GM21717 (cell line): ENCODE data around the gene ITGB3.
A peak's percentile ranks its signal among the peaks of the same experiment; 100 is the strongest.

ENCODE experiments used
- ATAC-seq: cut with Tn5 transposase; IDR thresholded peaks from one replicate; pipeline ENCODE4 v1.9.1; 2021; ENCODE audit warnings: mild to moderate bottlenecking, moderate library complexity; ENCODE audit not compliant: unreplicated experiment

The ITGB3 gene

DNA sequence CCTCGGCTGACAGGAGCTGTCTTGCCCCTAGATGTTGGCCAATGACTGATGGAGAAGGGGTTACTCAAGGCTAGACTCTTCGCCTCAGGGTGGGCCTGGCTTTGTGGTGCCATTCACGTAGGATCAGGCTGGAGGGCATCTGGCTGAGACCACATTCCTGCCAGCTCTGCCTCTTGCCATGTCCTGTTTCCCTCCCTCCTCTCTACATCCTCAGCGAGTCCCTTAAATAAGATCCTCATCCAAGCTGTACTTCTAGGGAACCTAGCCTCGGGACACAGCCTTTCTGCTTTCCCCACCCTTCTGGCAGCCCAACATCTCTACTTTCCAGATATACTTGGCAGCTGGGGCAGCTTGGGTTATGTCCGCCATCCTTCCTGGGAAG is 42.2 kb downstream of the ITGB3 start:
- ATAC-seq: no peak

DNA sequence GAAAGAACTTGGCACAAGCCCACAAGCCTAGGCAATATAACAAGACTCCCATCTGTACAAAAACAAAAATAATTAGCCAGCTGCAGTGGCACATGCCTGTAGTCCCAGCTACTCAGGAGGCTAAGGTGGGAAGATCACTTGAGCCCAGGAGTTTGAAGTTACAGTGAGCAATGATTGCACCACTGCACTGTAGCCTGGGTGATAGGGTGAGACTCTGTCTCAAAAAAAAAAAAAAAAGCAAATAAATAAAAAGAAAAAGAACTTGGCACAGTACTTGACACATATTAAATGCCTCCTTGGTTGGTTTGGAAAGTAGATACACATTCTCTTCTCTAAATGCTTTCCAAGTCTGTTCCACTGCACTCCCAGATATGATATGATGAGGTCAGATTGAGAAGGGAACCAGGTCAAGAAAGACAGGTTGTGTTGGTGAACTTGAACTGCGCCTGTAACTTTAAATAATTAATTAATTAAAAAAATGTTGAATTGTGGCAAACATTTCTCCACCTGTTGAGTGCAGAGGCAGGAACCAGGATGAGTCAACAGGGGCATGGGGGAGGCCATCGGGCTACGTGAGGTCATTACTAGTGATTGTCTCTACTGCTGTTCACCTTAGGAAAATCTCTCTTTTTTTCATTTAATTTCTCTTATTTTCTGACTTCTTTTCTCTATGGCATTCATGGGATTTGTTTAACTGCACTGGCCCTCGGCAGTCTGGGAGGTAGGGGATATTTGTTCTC is 44.2 kb downstream of the ITGB3 start:
- ATAC-seq: no peak

DNA sequence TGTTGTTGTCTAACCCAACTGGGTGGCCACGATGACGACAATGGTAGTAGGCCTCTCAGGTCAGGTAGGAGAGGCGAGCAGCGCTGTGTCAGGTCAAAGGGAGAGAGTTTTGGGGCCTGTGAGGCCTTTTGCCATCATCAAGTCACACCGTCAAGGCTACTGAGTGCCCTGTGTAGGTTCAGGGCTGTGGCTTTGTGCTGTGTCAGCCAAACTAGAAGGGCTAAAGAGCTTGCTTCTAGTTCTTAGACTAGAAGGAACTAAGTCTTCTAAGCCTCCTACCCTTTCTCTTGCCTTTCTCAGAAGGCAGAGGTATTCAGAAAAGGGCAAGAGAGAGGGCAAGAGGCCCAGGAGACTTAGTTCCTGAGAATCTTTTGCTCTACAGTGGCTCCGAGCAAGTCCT is 45.1 kb downstream of the ITGB3 start:
- no peak for ATAC-seq

DNA sequence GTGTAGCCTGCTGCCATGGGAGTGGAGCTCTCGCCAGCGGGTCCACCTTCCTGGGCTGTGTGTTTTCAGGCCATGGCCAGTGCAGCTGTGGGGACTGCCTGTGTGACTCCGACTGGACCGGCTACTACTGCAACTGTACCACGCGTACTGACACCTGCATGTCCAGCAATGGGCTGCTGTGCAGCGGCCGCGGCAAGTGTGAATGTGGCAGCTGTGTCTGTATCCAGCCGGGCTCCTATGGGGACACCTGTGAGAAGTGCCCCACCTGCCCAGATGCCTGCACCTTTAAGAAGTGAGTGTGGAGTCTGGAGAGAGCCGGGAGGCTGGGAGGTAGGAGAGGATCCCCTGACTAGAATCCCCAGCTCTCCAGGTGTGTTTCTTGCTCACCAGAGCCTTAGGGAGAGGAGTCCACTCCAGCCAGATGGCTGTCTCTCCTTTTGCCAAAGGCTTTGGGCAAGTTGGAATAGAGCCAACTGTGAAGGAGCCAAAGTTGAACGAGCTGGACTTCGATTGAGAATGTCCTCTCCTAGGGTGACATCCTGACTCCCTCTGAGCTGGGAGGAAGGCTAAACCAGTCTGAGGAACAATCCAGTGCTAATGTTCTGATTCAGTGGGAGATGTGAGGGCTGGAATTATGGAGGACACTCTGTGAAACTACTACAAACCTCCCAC is 45.7 kb downstream of the ITGB3 start:
- ATAC-seq: no peak

DNA sequence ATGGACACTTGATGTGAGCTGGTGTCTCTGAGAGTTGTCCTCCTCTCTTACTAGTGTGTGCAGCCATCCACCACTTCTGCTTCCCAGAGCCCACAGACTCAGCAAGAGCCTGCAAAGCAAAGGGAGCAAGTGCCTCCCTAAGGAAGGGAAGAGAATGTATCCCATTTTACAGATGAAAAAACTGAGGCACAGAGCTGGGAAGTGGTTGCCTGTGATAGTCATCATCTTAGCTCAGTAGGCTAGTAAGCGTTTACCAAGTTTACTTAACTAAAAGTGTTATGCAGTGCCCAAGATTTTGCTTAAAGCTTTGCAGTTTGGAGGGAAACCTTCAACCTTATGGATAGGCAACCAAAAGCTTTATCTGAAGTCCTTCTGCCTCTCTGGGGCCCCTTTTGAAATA is 47.1 kb downstream of the ITGB3 start:
- no peak for ATAC-seq

DNA sequence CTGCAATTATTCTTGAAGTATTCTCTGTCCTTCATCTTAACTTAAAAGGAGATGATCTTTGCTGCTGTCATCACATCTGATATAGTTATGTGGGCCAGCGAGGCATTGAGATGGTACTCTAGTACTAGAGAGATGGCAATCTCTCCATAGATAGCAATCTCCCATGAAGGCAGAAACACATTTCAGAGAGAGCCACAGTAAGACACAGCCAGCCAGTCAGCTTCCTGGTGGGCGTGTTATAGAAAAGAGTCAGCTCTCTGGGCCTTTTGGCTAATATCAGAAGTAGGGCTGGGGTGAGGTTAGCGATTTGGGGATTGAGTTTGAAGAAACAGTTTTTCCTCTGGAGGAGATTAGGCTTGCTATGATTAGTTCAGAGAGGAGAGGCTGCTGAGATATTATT is 47.5 kb downstream of the ITGB3 start:
- no peak for ATAC-seq

DNA sequence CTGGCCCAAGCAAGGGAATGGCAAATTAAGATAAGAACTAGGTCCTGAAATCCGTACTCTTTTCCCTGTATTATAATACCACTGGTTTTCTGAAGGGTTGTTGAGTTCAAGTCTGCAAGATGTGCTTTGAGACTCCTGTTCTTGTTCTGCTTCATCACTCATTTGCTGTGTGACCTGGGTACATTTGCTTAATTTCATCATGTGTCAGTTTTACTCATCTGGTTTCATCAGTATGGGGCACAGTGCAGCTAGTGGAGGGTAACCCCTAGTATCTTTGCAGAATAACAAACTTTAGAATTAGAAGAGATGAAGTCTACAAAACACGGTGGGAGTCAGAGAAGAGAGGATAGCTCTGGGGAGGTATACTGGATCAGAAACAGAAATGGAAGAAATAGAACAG is 48.2 kb downstream of the ITGB3 start:
- no peak for ATAC-seq

DNA sequence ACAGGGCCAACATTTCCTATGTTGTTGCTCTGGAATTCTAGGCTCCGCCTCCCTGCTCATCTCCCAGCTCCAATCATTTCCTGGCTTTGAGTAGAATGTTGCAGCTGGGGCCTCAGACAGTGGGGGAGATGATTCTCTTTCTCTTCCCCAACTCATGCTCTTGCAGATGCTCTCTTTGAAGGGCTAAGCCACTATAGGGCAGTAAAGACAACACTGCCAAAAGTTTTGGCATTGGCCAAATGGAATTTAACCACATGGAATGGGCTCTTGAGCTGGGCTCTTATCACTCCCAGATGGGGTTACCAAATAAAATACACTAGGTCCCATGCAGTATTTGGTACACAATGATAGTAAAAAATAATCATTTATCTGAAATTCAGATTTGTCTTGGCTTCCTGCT is 50.6 kb downstream of the ITGB3 start:
- no peak for ATAC-seq

DNA sequence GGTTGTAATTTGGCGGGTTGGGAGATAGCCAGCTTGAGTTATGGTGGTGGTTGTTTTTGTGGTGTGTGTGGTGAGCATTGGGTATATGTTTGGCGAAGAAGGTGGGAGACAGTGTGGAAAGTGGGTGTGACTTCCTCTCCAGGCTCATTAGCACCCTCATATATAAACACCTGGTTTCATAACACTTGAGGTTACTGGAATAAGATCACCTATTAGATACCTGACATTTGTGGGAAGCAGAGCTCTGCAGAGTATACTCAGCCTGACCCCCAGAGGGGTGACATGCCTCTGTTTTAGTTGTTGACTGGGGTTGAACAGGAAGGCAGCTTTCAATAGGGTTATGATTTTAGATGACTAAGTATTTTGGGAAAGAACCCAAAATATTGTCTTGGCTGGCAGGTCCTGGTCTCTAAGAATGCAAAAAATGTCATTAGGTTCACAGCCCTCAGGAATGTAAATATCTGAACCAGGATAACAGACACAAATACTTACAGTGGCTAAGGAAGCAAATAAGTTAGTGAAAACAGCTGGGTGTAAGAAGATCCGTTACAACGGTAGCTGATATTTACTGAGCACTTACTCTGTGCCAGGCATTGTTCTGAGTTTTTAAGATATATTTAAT is 51.8 kb downstream of the ITGB3 start:
- ATAC-seq: no peak

DNA sequence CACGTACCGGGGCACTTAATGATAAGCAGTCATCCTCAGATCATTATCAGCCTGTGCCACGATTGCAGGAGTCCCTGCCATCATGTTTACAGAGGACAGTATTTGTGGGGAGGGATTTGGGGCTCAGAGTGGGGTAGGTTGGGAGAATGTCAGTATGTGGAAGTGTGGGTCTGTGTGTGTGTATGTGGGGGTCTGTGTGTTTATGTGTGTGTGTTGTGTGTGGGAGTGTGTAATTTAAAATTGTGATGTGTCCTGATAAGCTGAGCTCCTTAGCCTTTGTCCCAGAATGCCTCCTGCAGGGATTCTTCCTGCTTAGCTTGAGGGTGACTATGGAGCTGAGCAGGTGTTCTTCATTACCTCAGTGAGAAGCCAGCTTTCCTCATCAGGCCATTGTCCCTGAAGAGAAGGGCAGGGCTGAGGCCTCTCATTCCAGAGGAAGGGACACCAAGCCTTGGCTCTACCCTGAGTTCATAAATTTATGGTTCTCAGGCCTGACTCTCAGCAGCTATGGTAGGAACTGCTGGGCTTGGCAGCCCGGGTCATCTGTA is 56.6 kb downstream of the ITGB3 start:
- no peak for ATAC-seq

DNA sequence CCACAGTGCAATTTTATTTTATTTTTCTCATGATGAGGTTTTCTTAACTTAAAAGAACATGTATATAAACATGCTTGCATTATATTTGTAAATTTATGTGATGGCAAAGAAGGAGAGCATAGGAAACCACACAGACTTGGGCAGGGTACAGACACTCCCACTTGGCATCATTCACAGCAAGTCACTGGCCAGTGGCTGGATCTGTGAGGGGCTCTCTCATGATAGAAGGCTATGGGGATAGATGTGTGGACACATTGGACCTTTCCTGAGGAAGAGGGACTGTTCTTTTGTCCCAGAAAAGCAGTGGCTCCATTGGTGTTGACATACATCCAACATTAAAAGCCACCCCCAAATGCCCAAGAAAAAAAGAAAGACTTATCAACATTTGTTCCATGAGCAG is 57.8 kb downstream of the ITGB3 start:
- ATAC-seq: no peak

DNA sequence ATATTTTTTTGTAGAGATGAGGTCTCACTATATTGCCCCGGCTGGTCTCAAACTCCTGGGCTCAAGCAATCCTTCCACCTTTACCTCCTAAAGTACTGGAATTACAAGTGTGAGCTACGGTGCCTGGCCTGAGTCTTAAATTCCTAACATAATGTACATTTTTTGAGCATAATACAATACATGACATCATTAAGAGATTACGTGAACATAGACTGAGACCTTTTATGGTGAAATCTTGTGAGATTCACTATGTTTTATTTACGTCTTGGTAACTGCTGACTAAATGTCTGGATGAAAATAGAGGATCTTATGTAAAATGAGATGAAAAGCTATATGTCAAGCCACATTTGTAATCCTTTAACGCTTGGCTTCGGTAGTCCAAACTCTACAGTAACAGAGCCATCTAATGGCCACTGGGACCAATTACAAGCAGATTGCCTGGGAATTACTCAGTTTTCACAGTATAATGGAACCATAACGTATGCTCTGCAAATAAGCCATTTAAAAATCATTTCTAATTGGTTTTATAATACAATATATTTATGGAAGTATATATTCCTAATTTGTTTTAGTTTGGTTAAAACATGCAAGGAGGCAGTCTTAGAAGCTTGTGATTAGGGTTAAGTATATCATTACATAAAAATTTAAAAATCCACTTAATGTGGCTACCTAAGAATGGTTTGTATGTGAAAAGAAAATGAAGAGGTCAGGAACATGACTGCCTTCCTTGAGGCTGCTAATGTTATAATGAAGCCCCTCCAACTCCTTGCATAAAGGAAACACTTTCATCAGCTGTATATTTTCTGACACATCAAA is 62.0 kb downstream of the ITGB3 start:
- no peak for ATAC-seq

DNA sequence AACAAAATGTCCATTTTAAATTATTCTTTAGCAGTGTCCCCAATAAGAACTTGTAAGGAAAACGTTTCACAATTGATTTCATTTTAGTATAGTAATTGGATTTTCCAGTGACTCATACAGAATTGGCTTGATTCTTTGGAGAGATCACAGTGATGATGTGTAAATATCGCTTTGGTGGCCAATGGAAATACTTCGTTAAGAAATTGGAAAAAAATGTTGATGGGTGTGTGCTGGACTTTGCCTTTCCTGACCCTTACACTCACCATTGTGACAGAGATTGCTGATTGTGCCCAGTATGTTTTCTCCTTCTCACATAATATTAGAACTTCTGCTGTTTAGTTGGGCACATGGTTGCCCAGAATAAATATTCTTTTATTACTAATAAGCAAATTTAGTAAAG is 62.7 kb downstream of the ITGB3 start:
- no peak for ATAC-seq

DNA sequence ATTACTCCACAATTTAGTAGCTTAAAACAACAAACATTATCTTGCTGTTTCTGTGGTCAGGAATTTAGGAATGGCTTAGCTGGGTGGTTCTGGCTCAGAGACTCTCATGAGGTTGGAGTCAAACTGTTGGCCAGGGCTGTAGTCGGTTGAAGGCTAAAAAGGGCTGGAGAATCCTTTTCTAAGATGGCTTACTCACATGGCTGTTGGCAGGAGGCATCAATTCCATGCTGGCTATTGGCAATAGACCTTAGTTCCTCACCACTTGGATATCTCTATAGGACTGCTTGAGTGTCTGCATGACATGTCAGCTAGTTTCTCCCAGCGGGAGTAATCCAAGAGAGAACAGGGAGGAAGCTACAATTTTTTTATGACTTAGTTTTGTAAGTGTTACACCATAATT is 63.5 kb downstream of the ITGB3 start:
- no peak for ATAC-seq

DNA sequence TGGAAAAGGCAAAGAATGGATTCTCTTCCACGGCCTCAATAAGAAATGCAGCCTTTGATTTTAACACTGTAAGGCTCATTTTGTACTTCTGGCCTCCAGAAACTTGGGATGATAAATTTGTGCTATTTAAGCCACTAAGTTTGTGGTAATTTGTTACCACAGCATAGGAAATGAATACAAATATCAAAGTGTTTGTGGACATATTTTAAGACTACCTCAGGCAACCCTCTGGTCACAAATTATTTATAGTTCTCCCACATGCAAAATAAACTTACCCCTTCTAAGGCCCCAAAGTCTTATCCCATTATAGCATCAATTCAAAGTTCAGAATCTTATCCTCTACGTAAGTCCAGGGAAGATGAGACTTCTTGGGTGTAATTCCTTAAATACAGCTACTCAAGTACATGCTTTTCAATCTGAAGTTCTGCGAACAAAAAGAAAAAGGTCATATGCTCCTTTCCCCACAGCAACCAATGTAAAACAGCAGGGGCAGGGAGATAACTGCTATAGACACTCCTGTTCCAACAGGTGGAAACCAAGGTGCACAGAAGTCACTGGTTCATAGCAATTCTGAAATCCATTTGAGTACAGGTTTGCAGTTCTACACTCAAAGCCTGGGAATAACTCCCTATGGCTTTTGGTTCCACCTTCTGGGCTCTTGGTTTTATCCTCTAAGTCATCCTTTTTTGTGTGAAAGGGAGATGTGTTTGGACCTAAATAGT is 64.7 kb downstream of the ITGB3 start:
- no peak for ATAC-seq

DNA sequence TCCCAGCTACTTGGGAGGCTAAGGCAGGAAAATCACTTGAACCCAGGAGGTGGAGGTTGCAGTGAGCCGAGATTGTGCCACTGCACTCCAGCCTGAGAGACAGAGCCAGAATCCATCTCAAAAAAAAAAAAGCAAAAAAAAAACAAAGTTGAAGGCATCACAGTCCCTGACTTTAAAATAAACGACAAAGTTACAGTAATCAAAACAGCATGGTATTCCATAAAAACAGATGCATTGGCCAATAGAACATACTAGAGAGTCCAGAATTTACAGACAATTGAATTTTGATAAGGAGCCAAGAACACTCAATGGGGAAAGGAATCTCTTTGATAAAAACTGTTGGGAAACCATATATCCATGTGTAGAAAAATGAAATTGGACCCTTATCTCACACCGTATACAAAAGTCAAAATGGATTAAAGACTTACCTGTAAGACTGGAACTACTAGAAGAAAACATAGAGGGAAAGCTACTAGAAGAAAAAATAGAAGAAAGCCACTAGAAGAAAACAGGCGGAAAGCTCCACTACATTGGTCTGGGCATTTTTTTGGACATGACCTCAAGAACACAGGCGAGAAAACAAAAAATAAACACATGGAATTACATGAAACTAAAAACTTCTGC is 67.4 kb downstream of the ITGB3 start:
- no peak for ATAC-seq

DNA sequence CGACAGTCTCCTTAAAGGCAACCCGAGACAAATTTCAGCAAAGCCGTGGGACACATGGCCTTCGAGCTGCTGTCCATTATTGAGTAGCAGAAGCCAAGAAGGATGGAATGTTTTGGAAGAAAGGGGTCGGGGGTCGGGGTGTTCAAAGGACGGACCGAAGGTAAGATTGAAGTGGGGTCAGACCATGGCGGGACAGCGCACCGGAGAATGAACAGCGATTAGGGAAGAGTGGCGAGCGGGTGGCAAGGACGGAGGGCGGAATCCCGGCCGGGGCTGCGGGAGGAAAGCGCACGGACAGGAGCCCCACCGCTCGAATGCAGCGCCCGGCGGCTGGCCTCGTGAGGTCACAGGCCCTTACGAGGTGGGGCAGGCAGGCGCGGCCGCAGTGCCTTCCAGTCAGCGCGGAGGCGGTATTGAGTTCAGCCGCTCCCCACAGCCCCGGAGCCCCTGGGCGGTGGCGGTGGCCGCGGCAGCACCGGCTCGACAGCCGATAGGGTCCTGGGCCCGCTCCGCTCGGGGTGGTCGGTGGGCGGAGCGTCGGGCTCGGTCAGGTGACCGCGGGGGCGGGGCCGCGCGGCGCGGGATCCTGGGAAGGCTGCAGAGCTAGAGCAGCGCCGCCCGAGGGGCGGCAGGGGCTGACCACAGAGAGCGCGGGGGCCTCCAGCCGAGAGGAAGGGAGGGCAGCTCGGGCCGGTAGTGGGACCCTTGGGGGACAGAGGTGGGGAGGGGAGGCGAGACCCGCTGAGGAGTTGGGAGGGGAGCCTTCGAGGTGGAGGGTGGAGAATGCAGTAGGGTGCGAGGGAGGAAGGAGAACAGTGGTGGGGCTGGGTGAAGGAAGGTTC is 70.0 kb downstream of the ITGB3 start, which contains the start of gene EFCAB13:
Gene EFCAB13, plus strand, starts transcription at position 574 of the 842 bp plus-strand sequence. CDS start 4,399 bp downstream, outside the sequence.
- peak; percentile 63 for ATAC-seq

DNA sequence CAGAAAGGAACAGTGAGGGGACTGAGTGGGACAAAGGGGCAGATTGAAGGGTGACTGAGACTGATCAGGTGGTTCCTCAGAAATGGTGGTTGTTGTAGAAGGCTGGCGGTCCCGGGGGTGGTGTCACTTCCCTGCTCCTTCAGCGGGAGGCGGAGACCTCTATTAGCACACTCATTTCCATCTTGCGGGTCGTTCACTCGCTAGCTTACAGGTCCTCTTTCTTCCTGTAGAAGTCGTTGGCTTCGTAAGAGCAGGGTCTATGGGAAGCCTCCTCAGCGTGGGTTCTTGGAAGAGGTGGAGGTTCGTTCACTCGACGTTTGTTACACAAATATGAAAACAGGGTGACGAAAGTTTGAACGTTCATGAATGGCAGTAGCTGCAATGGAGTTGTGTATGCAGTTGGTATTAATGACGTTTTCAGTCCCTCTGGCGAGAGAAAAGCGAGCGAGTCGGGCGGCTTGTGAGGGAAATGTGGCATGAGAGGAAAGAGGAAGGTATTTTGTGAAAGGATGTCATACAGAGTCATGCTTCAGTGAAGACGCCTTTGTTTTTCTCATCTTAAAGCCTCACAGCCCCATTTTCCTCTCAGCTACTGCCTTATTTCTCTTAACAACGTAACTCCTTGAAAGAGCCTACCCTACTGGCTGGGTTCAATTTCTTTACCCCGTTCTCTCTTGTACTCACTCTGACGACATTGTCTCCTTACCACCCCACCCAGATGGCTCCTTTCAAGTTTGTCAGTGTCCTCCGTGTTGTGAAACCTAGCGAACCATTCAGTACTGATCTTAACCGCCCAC is 70.8 kb downstream of the ITGB3 start:
- ATAC-seq: peak; percentile 47
